HepG2 (cell line): Measurements from ENCODE around the gene RTN4. TPM values are rescaled to one million over a fixed set of nuclear protein-coding genes. Genes with fewer than 3 reads are reported as not detected.

ENCODE experiments used
- ATAC-seq: fragments of 200-7000 bp; cut with Tn5 transposase; 3 replicates; pipeline ENCODE4 v1.9.1; 2020; ENCODE audit warnings: mild to moderate bottlenecking, moderate library complexity
- BruUV-seq: library from RNA; stranded (reverse); fragments of 400-500 nt; replicated peaks from 2 replicates; lab custom pipeline; 2021; lab: Mats Ljungman, UMichigan
- CTCF ChIA-PET: fragments of 300-600 bp; formaldehyde crosslinking; extraction: SDS; loops from one replicate; lab custom pipeline; 2021; ENCODE audit warnings: low total read pairs, inconsistent platforms, low intra/inter-chr PET ratio; lab: Yijun Ruan, JAX
- POLR2A ChIA-PET: fragments of 350-600 bp; sonication (Branson Sonifier 250); formaldehyde crosslinking; loops from one replicate; lab custom pipeline; 2020; ENCODE audit warnings: antibody characterized with exemption, inconsistent platforms; lab: Yijun Ruan, JAX
- DNase-seq: peaks from one replicate; pipeline ENCODE4 v3.0.0-alpha.2; 2015; ENCODE audit warnings: low spot score
- FAIRE-seq: peaks from 3 replicates; lab custom pipeline; 2011; peaks lifted over from hg19 to GRCh38; lab: Jason Lieb, UNC
- H2AFZ ChIP-seq: one replicate; pipeline ENCODE4 v1.6.1; 2011; ENCODE audit warnings: low read length, inconsistent platforms
- H3K27ac ChIP-seq: fragments of 300-600 bp; 3 replicates; pipeline ENCODE4 v1.8.0; 2011; ENCODE audit warnings: mixed run types, mild to moderate bottlenecking, mixed read lengths, low read length, inconsistent platforms; ENCODE audit not compliant: insufficient read depth; ENCODE audit errors: extremely low read length
- H3K27me3 ChIP-seq, 2 experiments: fragments of 200-600 bp in 1 of 2; 2 replicates in 1 of 2; 3 replicates in 1 of 2; pipeline versions ENCODE4 v1.6.0 to v1.8.0; 2011; ENCODE audit warnings: low read length in 2 of 2, mild to moderate bottlenecking in 2 of 2, moderate library complexity in 2 of 2, inconsistent platforms in 1 of 2; ENCODE audit not compliant: insufficient read depth in 2 of 2, control insufficient read depth in 1 of 2
- H3K36me3 ChIP-seq, 2 experiments: fragments of 200-600 bp in 1 of 2; replicated peaks in 1 of 2; 2 replicates in 1 of 2; 3 replicates in 1 of 2; pipeline versions ENCODE4 v1.5.1 to v1.8.0; 2011; ENCODE audit warnings: low read length in 2 of 2, inconsistent platforms in 1 of 2; ENCODE audit not compliant: insufficient read depth in 2 of 2, control insufficient read depth in 1 of 2
- H3K4me1 ChIP-seq: 2 replicates; pipeline ENCODE4 v1.5.1; 2012; ENCODE audit warnings: low read length, inconsistent platforms; ENCODE audit not compliant: insufficient read depth
- H3K4me2 ChIP-seq: 2 replicates; pipeline ENCODE4 v1.6.0; 2011; ENCODE audit warnings: low read depth, low read length, inconsistent platforms
- H3K4me3 ChIP-seq, 3 experiments: fragments of 200-600 bp in 1 of 3; sonication (generic), shearing (Covaris generic) in 1 of 3; replicated peaks in 1 of 3; 2 replicates each; pipeline ENCODE4 v1.5.1; 2011 to 2016; ENCODE audit warnings: low read length in 3 of 3, inconsistent platforms in 2 of 3, low read depth in 2 of 3, mild to moderate bottlenecking in 2 of 3, control low read depth in 1 of 3, mixed read lengths in 1 of 3; ENCODE audit not compliant: insufficient read depth in 1 of 3
- H3K79me2 ChIP-seq: one replicate; pipeline ENCODE4 v1.6.1; 2011; ENCODE audit warnings: low read length, inconsistent platforms; ENCODE audit not compliant: insufficient read depth
- H3K9ac ChIP-seq: 2 replicates; pipeline ENCODE4 v1.6.0; 2011; ENCODE audit warnings: mild to moderate bottlenecking, low read depth, low read length, inconsistent platforms; ENCODE audit not compliant: insufficient read depth
- H3K9me3 ChIP-seq: 2 replicates; pipeline ENCODE4 v1.5.1; 2012; ENCODE audit warnings: mild to moderate bottlenecking, low read length
- H4K20me1 ChIP-seq: 2 replicates; pipeline ENCODE4 v1.6.0; 2011; ENCODE audit warnings: inconsistent platforms, mild to moderate bottlenecking, low read length, moderate library complexity; ENCODE audit not compliant: insufficient read depth
- ATRX ChIP-seq: sonication (generic); formaldehyde crosslinking; IDR thresholded peaks from 2 replicates; pipeline ENCODE4 v1.4.0; 2020; ENCODE audit warnings: missing genetic modification reagents, borderline replicate concordance
- EP300 ChIP-seq, 3 experiments: sonication (generic) in 1 of 3; formaldehyde crosslinking in 1 of 3; IDR thresholded peaks; 2 replicates each; pipeline versions ENCODE4 v1.5.1 to v1.6.1; 2011 to 2020; ENCODE audit warnings: low read depth in 2 of 3, low read length in 2 of 3, borderline replicate concordance in 1 of 3, improper control_type of control experiment in 1 of 3, mild to moderate bottlenecking in 1 of 3, missing genetic modification reagents in 1 of 3, moderate library complexity in 1 of 3
- GABPB1 ChIP-seq: IDR thresholded peaks from 2 replicates; pipeline ENCODE4 v1.6.1; 2016; ENCODE audit warnings: mild to moderate bottlenecking, missing genetic modification reagents, moderate library complexity, missing compliant biosample characterization
- JDP2 ChIP-seq: sonication (generic); formaldehyde crosslinking; IDR thresholded peaks from 2 replicates; pipeline ENCODE4 v1.8.1; 2022; ENCODE audit warnings: missing genetic modification reagents, borderline replicate concordance
- KIAA2018 ChIP-seq: sonication (generic); formaldehyde crosslinking; IDR thresholded peaks from 2 replicates; pipeline ENCODE4 v1.5.0; 2020; ENCODE audit warnings: mild to moderate bottlenecking, missing genetic modification reagents, borderline replicate concordance
- ZBTB46 ChIP-seq: sonication (generic); formaldehyde crosslinking; IDR thresholded peaks from 2 replicates; pipeline ENCODE4 v1.4.0; 2020; ENCODE audit warnings: mild to moderate bottlenecking, missing genetic modification reagents, borderline replicate concordance
- ZFP36L2 ChIP-seq: sonication (generic); formaldehyde crosslinking; IDR thresholded peaks from 2 replicates; pipeline ENCODE4 v1.4.0; 2020; ENCODE audit warnings: missing genetic modification reagents
- ZMAT3 ChIP-seq: sonication (generic); formaldehyde crosslinking; conservative IDR thresholded peaks from 2 replicates; pipeline ENCODE4 v1.7.0; 2021; ENCODE audit warnings: missing genetic modification reagents
- ZMYM4 ChIP-seq: sonication (generic); formaldehyde crosslinking; IDR thresholded peaks from 2 replicates; pipeline ENCODE4 v1.8.1; 2023; ENCODE audit warnings: mild to moderate bottlenecking, missing genetic modification reagents
- ZNF382 ChIP-seq: sonication (generic); formaldehyde crosslinking; IDR thresholded peaks from 2 replicates; pipeline ENCODE4 v1.5.0; 2020; ENCODE audit warnings: missing genetic modification reagents, mild to moderate bottlenecking, borderline replicate concordance
- ZNF7 ChIP-seq: IDR thresholded peaks from 2 replicates; pipeline ENCODE4 v1.6.1; 2016; ENCODE audit warnings: missing biosample characterization, missing genetic modification reagents
- ZNF878 ChIP-seq: sonication (generic); formaldehyde crosslinking; IDR thresholded peaks from 2 replicates; pipeline ENCODE4 v1.8.1; 2023; ENCODE audit warnings: mild to moderate bottlenecking, missing genetic modification reagents, moderate library complexity
- WGBS: methylation state at CpG from one replicate; pipeline ENCODE4 v1.1.6; 2017; ENCODE audit warnings: low lambda C conversion rate; 5-methylcytosine and 5-hydroxymethylcytosine counted together
- in situ Hi-C: cut with HindIII; loops from 2 replicates; pipeline ENCODE4 v1.10.0; 2017; ENCODE audit warnings: low pct_unique_long_range_greater_than_20kb; ENCODE audit not compliant: extremely low pct_ligation_motif_present
- intact Hi-C: fragments of 100-400 bp; cut with micrococcal nuclease; formaldehyde crosslinking; loops from one replicate; pipeline ENCODE4 v1.10.0; 2022; ENCODE audit not compliant: unreplicated experiment
- polyA plus RNA-seq, 8 experiments: library from polyadenylated mRNA; depleted of rRNA in 3 of 8; stranded (reverse) in 7 of 8; unstranded in 1 of 8; fragments of >200 nt; fragmentation: Illumina TruSeq in 4 of 8; extraction: Trizol in 4 of 8; gene quantifications; 2 replicates each; pipeline versions ENCODE4 v1.2.1 to v1.2.3, GENCODE V29; 2011 to 2016; ENCODE audit warnings: low read depth in 4 of 8, missing spikeins in 1 of 8, mixed read lengths in 1 of 8; ENCODE audit not compliant: insufficient read depth in 1 of 8
- total RNA-seq, 5 experiments: library from RNA; depleted of rRNA; stranded (reverse); fragments of >200 nt; fragmentation: Illumina TruSeq; extraction: Trizol; gene quantifications; 2 replicates each; pipeline ENCODE4 v1.2.3, GENCODE V29; 2016; ENCODE audit warnings: low read depth in 1 of 5

RTN4 gene
- total and polyA plus RNA-seq, 2 of the 13 experiments (the other 11 are each of a cell fraction or from before 2014, with no cell fraction given): 98.4 to 133 TPM

- no peak for FAIRE-seq
- CTCF ChIA-PET: no interaction called here
Observed at GRCh38 chr2:54966837-54967236, 83.4 kb downstream of the RTN4 start.

DNA sequence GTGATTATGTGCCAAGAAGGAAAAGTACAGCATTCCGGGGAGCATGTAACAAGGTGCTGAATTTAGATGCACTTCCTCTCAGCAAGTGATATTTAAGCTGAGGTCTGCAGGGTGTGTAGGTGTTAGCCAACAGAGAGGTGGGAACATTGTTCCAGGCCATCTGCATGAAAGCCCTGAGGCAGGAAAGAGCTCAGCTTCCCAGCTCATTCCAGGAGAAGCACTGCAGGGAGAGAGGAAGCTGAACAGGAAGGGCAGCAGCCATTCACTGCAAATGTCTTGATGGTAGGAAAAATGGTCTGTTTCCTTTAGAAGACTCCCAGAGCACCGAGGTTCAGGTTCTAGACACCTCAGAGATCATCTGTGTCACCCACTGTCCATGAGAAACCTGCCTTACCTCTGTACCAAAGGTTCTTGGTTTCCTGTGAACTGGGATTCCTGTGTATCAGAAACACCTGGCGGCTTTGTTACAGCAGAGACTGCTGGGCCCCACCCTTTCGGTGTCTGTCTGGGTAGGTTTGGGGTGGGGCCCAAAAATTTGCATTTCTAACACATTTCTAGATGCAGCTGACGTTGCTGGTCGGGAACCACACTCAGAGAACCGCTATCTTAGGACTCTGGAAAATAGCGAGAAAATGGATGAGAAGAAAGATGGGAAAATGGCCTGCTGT is 84.0 kb downstream of the RTN4 start:
- Histone ChIP-seq H3K4me2 (no peak overlapping the region), H3K9ac (no peak overlapping the region), H3K27me3 (no peaks in the 10 kb centered on the region), H3K4me1 (0 out of 2 replicates have a peak, but pooled peaks cover 5% of the 10 kb centered on the region), H3K4me3 (no peak overlapping the region), H2AFZ (no peak overlapping the region), H4K20me1 (no peaks in the 10 kb centered on the region), H3K27ac (no peak overlapping the region), H3K36me3 (peaks cover 3 to 22% of the 10 kb centered on the region in 2 experiments; a peak in 3 of 5 replicates), H3K9me3 (no peaks in the 10 kb centered on the region), H3K79me2 (no peaks in the 10 kb centered on the region)
- FAIRE-seq: no peak
- ChIA-PET POLR2A (no interaction called here), CTCF (no interaction called here)
- BruUV-seq: no TSS peak
- DNase-seq: no peak
- intact Hi-C loops (no loop called here), in situ Hi-C loops (no loop called here)
- ATAC-seq: no peak; the same call in 1 of the 3 replicates
- 96% methylated on average over 8 of the region's 8 CpGs for WGBS
- TF ChIP-seq KIAA2018 (CRISPR knock-in tag) (no peak), ZBTB46 (CRISPR knock-in tag) (no peak), GABPB1 (no peak)

More at GRCh38 chr2:54966837-54967236, 83.4 kb downstream of the RTN4 start:
- BruUV-seq: no TSS peak
- H3K36me3 ChIP-seq: peaks cover 3 to 27% of the 10 kb centered on the region in 2 experiments; a peak in 3 of 5 replicates
- 0 out of 2 replicates have a peak, but pooled peaks cover 5% of the 10 kb centered on the region for H3K4me1 ChIP-seq
- 98% methylated on average over 3 of the region's 3 CpGs for WGBS
- in situ Hi-C loops (no loop called here), intact Hi-C loops (no loop called here)
- H3K27me3 ChIP-seq: no peaks in the 10 kb centered on the region
- H4K20me1 ChIP-seq: no peaks in the 10 kb centered on the region
- no peaks in the 10 kb centered on the region for H3K9me3 ChIP-seq
- peak; percentile 5; the same call in 2 of the 3 replicates for ATAC-seq
- H3K27ac ChIP-seq: no peak overlapping the region
- H3K79me2 ChIP-seq: no peaks in the 10 kb centered on the region
- no peak overlapping the region for H3K4me3 ChIP-seq
- no peak overlapping the region for H2AFZ ChIP-seq
- no peak overlapping the region for H3K9ac ChIP-seq
- no peak overlapping the region for H3K4me2 ChIP-seq
- TF ChIP-seq ZNF878 (no peak), ZNF382 (no peak), ZMYM4 (CRISPR knock-in tag) (no peak), EP300 (IDR thresholded peaks at IDR 0.05; ENCODE audit: low read depth in 2 of 2, low read length in 2 of 2) (no peak), EP300 (CRISPR knock-in tag; IDR thresholded peaks at IDR 0.05; ENCODE audit: borderline replicate concordance) (no peak), JDP2 (no peak), ZMAT3 (CRISPR knock-in tag) (no peak), ZNF7 (no peak), ATRX (no peak), ZFP36L2 (no peak)
- TF ChIP-seq, all 625 proteins: peak for 0
- POLR2A ChIA-PET: no interaction called here
- no peak for DNase-seq
